ENCODE measurements around the gene ELMO1. TPM values are rescaled to one million over a fixed set of nuclear protein-coding genes. Genes with fewer than 3 reads are reported as not detected.

Gene ELMO1
- total and polyA plus RNA-seq, 4 donors, result 6.7 to 51.5 (median 14.8) TPM

DNA sequence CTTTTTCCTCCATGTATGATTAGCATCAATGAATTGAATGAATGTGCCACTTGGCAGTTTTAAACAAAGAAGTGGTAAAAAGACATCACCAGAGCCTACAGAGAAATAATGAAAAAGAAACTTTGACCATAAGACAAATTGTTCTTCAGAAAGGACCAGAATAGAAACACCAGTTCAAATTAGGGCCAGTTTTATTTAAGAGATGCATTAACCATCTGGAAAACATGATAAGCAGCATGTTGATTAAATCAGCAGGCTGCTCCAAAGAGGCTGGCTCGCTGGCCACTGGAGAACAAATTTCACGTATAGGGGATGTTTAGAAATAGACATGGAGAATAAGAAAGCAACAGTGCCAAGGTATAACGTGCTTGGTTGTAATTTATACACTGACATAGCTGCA is 482.0 kb downstream of the ELMO1 start:
- Histone ChIP-seq H3K27me3 (ENCODE audit: control insufficient read depth in 4 of 4, insufficient read depth in 4 of 4, low read length in 3 of 4) (no peaks in the 10 kb centered on the region), H3K36me3 (ENCODE audit: control insufficient read depth in 4 of 4, insufficient read depth in 3 of 4, low read depth in 1 of 4, low read length in 3 of 4) (no peaks in the 10 kb centered on the region), H3K9me3 (ENCODE audit: control insufficient read depth in 4 of 4, low read length in 3 of 4) (no peaks in the 10 kb centered on the region), H3K4me1 (ENCODE audit: control insufficient read depth in 4 of 4, insufficient read depth in 4 of 4, low read length in 3 of 4) (peaks cover 4 to 19% (median 12%) of the 10 kb centered on the region in 4 donors), H3K4me3 (ENCODE audit: low read depth in 1 of 3, low read length in 3 of 3) (no peak overlapping the region), H3K27ac (ENCODE audit: low read depth in 1 of 2, low read length in 2 of 2) (no peak overlapping the region), H3K9ac (ENCODE audit: low read depth in 1 of 2, low read length in 2 of 2) (no peak overlapping the region)
- no peak for TF ChIP-seq EGR1 (IDR thresholded peaks at IDR 0.05; ENCODE audit: low read depth in 2 of 2)
- TF ChIP-seq HNF4A (conservative IDR thresholded peaks at IDR 0.05), result no peak
- no peak for TF ChIP-seq GABPA (IDR thresholded peaks at IDR 0.05 in 1 of 2, conservative IDR thresholded peaks at IDR 0.05 in 1 of 2)
- TF ChIP-seq, protein P1, sequence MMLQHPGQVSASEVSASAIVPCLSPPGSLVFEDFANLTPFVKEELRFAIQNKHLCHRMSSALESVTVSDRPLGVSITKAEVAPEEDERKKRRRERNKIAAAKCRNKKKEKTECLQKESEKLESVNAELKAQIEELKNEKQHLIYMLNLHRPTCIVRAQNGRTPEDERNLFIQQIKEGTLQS (IDR thresholded peaks at IDR 0.05), result no peak
- no peak for TF ChIP-seq FOXA2 (IDR thresholded peaks at IDR 0.05)
- TF ChIP-seq RXRA (IDR thresholded peaks at IDR 0.05), result no peak
- TF ChIP-seq YY1 (IDR thresholded peaks at IDR 0.05), result no peak
- no peak for TF ChIP-seq TAF1 (conservative IDR thresholded peaks at IDR 0.05)
- TF ChIP-seq MAX (IDR thresholded peaks at IDR 0.05), result no peak
- no peak for TF ChIP-seq RAD21 (IDR thresholded peaks at IDR 0.05)
- no peak for TF ChIP-seq JUND (IDR thresholded peaks at IDR 0.05)
- no peak for TF ChIP-seq ZBTB33 (IDR thresholded peaks at IDR 0.05)
- TF ChIP-seq REST (IDR thresholded peaks at IDR 0.05), result no peak
- TF ChIP-seq NR2F2 (IDR thresholded peaks at IDR 0.05), result no peak
- no peak for TF ChIP-seq FOXA1 (IDR thresholded peaks at IDR 0.05)
- no peak for TF ChIP-seq HNF4G (IDR thresholded peaks at IDR 0.05)
- TF ChIP-seq CTCF (IDR thresholded peaks at IDR 0.05; ENCODE audit: low read depth, low read length, missing input control), result no peak
- TF ChIP-seq SP1 (IDR thresholded peaks at IDR 0.05), result no peak
- 85% methylated on average over 3 of the region's 3 CpGs for WGBS
- no peak for DNase-seq (ENCODE audit: low spot score)

All from liver (tissue), 9 donors.